ENCODE results near the gene RAVER2. TPM values are rescaled to one million over a fixed set of nuclear protein-coding genes. Genes with fewer than 3 reads are reported as not detected.

The RAVER2 gene
- total RNA-seq, 1 donor from 2014 or later: 6.1 TPM

DNA sequence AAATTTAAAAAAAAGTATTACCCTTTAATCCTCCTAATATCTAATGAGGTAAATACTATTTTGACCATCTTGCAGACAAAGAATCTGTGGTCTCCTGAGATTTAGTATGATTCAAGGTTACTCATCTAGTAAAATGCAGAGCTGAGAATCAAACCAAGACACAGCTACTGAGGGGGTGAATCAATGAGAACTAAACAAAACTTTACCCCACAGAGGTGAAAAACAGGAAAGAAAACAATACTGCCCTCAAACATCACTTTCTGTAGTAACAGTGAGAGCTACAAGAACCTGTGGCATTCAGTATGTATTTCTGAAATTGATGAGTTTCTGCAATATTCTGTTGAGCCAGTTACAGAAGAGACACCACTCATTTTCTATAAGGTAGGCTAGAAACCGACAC, 136.4 kb downstream of the RAVER2 start:
- no peak for ATAC-seq

Other genes starting within 250 kb of the RAVER2 start
- 49.0 TPM for gene JAK1, start 221.5 kb downstream of the RAVER2 start, total RNA-seq